Subcutaneous adipose tissue (tissue), 4 donors: Measurements from ENCODE around the gene HOXA6. TPM values are rescaled to one million over a fixed set of nuclear protein-coding genes. Genes with fewer than 3 reads are reported as not detected.

Experiments
- small RNA-seq: library from RNA; depleted of rRNA; stranded (forward); fragments of <200 nt; gene quantifications from one replicate; pipeline ENCODE3, GENCODE V24; 2016
- total RNA-seq, 4 donors: library from RNA; depleted of rRNA; stranded (reverse); fragments of >200 nt; gene quantifications; one replicate each; pipeline ENCODE4 v1.1.0, GENCODE V29; 2016
- TF ChIP-seq, protein P1 (sequence below): fragments of 450-650 bp; IDR thresholded peaks from one replicate; pipeline ENCODE4 v1.5.1; 2016; ENCODE audit warnings: low read depth, mild to moderate bottlenecking, control low read depth, antibody characterized with exemption, moderate library complexity

The HOXA6 gene
- total RNA-seq, 4 donors from 2014 or later, result 1.3 to 5.3 (median 2.8) TPM

DNA sequence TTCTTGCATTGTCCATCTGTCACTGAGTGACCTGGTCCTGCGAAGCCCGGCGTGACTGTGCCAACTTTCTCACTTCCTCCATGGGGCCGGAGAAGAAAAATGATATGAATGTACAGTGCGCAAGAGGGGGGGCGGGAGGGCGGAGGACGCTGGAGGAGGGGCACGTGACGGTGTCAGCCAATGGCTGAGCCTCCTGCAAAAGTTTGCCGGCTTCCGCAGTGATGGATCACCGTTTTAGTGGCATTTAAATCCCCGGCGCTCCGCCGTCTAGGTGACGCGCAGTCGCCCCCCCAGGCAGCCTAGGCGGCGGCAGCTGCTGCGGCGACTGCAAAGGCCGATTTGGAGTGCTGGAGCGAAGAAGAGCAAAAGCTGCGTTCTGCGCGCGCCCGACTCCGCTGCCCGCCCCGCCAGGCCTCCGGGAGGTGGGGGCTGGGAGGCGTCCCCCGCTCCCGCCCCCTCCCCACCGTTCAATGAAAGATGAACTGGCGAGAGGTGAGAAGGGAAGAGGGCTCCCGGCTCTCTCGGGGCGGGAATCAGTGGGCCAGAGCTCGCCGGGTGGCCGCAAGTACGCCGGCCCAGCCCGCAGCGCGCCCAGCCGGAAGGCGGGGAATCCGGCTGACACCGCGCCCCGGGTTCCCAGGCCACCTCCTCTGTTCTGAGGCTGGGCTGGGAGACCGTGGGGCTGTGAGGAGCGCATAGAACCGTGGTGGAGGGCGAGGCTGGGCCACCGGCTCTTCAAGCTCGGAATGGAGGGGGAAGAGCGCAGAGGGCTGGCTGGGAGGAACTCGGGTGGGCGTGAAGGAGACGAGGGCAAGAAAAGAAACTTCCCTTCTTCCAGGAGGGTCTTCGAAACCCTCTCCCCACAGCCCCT is 51.4 kb downstream of the HOXA6 start, which contains the start of gene HOXA1:
Gene HOXA1 (minus strand): TSS at position 104 of the 871 bp plus-strand sequence. CDS start 88 bp downstream, at position 16.
- TF ChIP-seq, protein P1, sequence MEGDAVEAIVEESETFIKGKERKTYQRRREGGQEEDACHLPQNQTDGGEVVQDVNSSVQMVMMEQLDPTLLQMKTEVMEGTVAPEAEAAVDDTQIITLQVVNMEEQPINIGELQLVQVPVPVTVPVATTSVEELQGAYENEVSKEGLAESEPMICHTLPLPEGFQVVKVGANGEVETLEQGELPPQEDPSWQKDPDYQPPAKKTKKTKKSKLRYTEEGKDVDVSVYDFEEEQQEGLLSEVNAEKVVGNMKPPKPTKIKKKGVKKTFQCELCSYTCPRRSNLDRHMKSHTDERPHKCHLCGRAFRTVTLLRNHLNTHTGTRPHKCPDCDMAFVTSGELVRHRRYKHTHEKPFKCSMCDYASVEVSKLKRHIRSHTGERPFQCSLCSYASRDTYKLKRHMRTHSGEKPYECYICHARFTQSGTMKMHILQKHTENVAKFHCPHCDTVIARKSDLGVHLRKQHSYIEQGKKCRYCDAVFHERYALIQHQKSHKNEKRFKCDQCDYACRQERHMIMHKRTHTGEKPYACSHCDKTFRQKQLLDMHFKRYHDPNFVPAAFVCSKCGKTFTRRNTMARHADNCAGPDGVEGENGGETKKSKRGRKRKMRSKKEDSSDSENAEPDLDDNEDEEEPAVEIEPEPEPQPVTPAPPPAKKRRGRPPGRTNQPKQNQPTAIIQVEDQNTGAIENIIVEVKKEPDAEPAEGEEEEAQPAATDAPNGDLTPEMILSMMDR, result no peak

Small RNAs within 50 kb of the gene (small RNA-seq; reads per million reads assigned to genes)
- gene AC004080.5, result not detected
- not detected for gene RF01977
- gene RF02140, result not detected
- not detected for gene RF02141

Other genes starting within 250 kb of the HOXA6 start
- 1 to 10 TPM in 1 of 4 donors, under 1 TPM in 3; 0.33 to 1.5 (median 0.60) TPM for gene HOXA1, start 51.8 kb downstream of the HOXA6 start, total RNA-seq
- gene HOXA2, start 45.1 kb downstream of the HOXA6 start, total RNA-seq, result 1 to 10 TPM in 1 of 4 donors, under 1 TPM in 2, not detected in 1; 0.51 to 1.7 (median 0.88) TPM
- gene HOXA4, start 17.0 kb downstream of the HOXA6 start, total RNA-seq, result 1 to 10 TPM in 3 of 4 donors, not detected in 1; 1.2 to 2.4 (median 1.5) TPM
- 1 to 10 TPM; 2.9 to 6.4 (median 4.7) TPM for gene HOXA5, start 4.1 kb downstream of the HOXA6 start, total RNA-seq
- 1 to 10 TPM; 3.4 to 3.9 (median 3.6) TPM for gene HOXA3, start 4.8 kb upstream of the HOXA6 start, total RNA-seq
- gene HOXA7, start 8.9 kb upstream of the HOXA6 start, total RNA-seq, result 1 to 10 TPM; 2.8 to 4.3 (median 3.6) TPM
- 10 to 100 TPM in 1 of 4 donors, 1 to 10 TPM in 3; 5.4 to 10.9 (median 9.0) TPM for gene HOXA9, start 17.8 kb upstream of the HOXA6 start, total RNA-seq
- 10 to 100 TPM; 17.3 to 22.6 (median 20.9) TPM for gene HOXA10, start 26.5 kb upstream of the HOXA6 start, total RNA-seq
- gene HOXA11, start 37.5 kb upstream of the HOXA6 start, total RNA-seq, result 1 to 10 TPM; 1.8 to 4.1 (median 1.9) TPM
- under 1 TPM in 3 of 4 donors, not detected in 1; 0.44 to 0.68 (median 0.65) TPM for gene HOXA13, start 52.3 kb upstream of the HOXA6 start, total RNA-seq
- gene EVX1, start 95.0 kb upstream of the HOXA6 start, total RNA-seq, result not detected